Tibial artery (tissue), 4 donors: ENCODE data around the gene CTSC.
"Not testable (repeated sequence)": the region's sequence is repeated elsewhere in the genome, so short reads cannot be mapped to it uniquely, and the experiment has no call there.

Experiments used
- DNase-seq, 2 donors: peaks; one replicate each; pipeline ENCODE4 v3.0.0-alpha.2; 2019
- H3K27ac ChIP-seq, 2 donors: fragments of 200-600 bp; sonication (generic) in 1 of 2; 1 replicate in 1 of 2; 2 replicates in 1 of 2; pipeline ENCODE4 v1.5.1; 2018 to 2019; ENCODE audit warnings: mild to moderate bottlenecking in 1 of 2
- H3K27me3 ChIP-seq, 2 donors: fragments of 200-600 bp; sonication (generic) in 1 of 2; one replicate each; pipeline versions ENCODE4 v1.5.1 to v1.6.0; 2016 to 2019
- H3K36me3 ChIP-seq, 3 donors: fragments of 200-600 bp; sonication (generic) in 2 of 3; one replicate each; pipeline ENCODE4 v1.5.1; 2016 to 2019; ENCODE audit warnings: mild to moderate bottlenecking in 2 of 3
- H3K4me1 ChIP-seq, 4 donors: fragments of 200-600 bp; sonication (generic) in 2 of 4; 1 replicate in 3 of 4; 2 replicates in 1 of 4; pipeline ENCODE4 v1.5.1; 2016 to 2019
- H3K4me3 ChIP-seq, 2 donors: fragments of 200-600 bp; sonication (generic) in 1 of 2; 1 replicate in 1 of 2; 2 replicates in 1 of 2; pipeline ENCODE4 v1.5.1; 2018 to 2019; ENCODE audit warnings: mild to moderate bottlenecking in 2 of 2
- H3K9me3 ChIP-seq, 3 donors: fragments of 200-600 bp; sonication (generic) in 1 of 3; one replicate each; pipeline ENCODE4 v1.5.1; 2016 to 2019
- intact Hi-C: fragments of 100-400 bp; cut with DNase I; formaldehyde crosslinking; loops from one replicate; pipeline ENCODE4 v1.15.0; 2023; ENCODE audit warnings: low total_unique reads
- TF ChIP-seq, protein P1 (sequence below), 2 experiments: fragments of 200-600 bp in 1 of 2; fragments of 450-650 bp in 1 of 2; IDR thresholded peaks; one replicate each; pipeline ENCODE4 v1.5.1; 2017 to 2019; ENCODE audit warnings: antibody characterized with exemption in 2 of 2, mild to moderate bottlenecking in 1 of 2, moderate library complexity in 1 of 2

Gene CTSC

DNA sequence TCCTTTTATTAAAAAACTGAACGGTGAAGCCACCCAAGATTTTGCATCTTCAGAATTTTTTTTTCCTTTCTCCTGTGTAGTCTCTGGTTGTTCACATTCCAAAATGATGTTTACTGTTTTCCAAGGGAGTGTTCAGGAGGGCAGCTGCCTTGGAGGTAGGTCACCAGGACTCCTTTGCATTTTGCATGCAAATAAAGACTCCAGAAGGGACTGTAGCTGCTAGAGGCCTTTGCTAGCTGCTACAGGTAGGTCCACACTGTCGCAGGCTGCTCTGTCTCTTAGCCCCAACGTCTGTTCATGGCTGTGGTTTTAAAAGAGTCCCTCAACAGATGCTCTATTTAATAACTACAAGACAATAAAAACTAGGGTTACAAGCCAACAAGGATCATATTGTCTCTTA is 11.4 kb downstream of the CTSC start:
- no peaks in the 10 kb centered on the region for H3K36me3 ChIP-seq
- DNase-seq, result no peak
- no peak overlapping the region for H3K4me3 ChIP-seq
- H3K9me3 ChIP-seq, result no peaks in the 10 kb centered on the region
- peaks cover 0 to 4% (median 0%) of the 10 kb centered on the region in 4 donors for H3K4me1 ChIP-seq
- H3K27me3 ChIP-seq, result no peaks in the 10 kb centered on the region
- H3K27ac ChIP-seq, result no peak overlapping the region
- TF ChIP-seq, protein P1, sequence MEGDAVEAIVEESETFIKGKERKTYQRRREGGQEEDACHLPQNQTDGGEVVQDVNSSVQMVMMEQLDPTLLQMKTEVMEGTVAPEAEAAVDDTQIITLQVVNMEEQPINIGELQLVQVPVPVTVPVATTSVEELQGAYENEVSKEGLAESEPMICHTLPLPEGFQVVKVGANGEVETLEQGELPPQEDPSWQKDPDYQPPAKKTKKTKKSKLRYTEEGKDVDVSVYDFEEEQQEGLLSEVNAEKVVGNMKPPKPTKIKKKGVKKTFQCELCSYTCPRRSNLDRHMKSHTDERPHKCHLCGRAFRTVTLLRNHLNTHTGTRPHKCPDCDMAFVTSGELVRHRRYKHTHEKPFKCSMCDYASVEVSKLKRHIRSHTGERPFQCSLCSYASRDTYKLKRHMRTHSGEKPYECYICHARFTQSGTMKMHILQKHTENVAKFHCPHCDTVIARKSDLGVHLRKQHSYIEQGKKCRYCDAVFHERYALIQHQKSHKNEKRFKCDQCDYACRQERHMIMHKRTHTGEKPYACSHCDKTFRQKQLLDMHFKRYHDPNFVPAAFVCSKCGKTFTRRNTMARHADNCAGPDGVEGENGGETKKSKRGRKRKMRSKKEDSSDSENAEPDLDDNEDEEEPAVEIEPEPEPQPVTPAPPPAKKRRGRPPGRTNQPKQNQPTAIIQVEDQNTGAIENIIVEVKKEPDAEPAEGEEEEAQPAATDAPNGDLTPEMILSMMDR (IDR thresholded peaks at IDR 0.05), result no peak
- intact Hi-C loops, result no loop called here

DNA sequence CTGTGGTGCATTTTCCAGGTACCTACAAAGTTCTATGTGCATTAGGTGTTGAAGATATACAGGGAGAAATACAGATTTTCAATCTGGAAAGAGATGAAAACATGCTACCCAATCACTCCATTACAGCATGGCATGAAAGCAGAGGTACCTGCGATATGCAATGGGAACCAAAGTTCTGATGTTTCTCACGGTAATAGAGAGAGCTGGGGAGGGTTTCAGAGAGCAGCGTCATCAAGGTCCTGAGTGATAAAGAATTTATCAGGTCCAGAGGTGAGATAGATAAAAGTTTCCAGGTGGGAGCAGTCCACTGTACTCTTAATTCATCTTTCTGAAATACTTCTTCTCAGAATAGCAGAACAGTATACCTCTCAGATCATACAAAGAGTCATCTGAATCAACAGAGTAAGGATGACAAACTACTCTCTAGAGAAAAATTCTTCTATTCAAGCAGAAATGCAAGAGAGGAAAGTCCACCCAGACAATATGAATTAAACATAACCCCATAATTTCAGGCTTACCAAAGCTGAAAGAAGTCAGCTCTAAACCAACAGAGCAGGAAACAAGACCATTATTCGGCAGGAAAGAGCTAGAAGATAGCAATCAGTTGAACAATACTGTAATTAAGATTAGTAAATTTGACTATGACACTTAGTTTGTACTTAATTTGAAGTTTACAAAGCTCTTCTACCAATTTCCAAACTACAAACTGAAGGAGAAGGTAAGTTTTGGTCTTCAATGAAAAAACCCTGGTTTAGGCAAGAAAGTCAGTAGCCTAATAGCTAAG is 12.8 kb downstream of the CTSC start:
- H3K27ac ChIP-seq, result no peak overlapping the region
- TF ChIP-seq, protein P1 (IDR thresholded peaks at IDR 0.05), result no peak
- H3K4me1 ChIP-seq, result peaks cover 0 to 17% (median 3%) of the 10 kb centered on the region in 4 donors
- H3K9me3 ChIP-seq, result no peaks in the 10 kb centered on the region
- intact Hi-C loops, result no loop called here
- no peaks in the 10 kb centered on the region for H3K36me3 ChIP-seq
- no peaks in the 10 kb centered on the region for H3K27me3 ChIP-seq
- H3K4me3 ChIP-seq, result no peak overlapping the region
- no peak for DNase-seq

DNA sequence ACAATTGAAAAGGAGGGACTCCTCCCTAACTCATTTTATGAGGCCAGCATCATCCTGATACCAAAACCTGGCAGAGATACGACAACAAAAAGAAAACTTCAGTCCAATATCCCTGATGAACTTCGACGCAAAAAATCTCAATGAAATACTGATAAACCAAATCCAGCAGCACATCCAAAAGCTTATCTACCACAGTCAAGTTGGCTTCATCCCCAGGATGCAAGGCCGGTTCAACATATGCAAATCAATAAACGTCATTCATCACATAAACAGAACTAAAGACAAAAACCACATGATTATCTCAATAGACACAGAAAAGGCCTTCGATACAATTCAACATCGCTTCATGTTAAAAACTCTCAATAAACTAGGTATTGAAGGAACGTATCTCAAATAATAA is 14.7 kb downstream of the CTSC start:
- peaks cover 0 to 29% (median 5%) of the 10 kb centered on the region in 4 donors for H3K4me1 ChIP-seq
- H3K27me3 ChIP-seq, H3K9me3 ChIP-seq, intact Hi-C loops, H3K36me3 ChIP-seq, H3K4me3 ChIP-seq, H3K27ac ChIP-seq, DNase-seq: not testable (repeated sequence)

DNA sequence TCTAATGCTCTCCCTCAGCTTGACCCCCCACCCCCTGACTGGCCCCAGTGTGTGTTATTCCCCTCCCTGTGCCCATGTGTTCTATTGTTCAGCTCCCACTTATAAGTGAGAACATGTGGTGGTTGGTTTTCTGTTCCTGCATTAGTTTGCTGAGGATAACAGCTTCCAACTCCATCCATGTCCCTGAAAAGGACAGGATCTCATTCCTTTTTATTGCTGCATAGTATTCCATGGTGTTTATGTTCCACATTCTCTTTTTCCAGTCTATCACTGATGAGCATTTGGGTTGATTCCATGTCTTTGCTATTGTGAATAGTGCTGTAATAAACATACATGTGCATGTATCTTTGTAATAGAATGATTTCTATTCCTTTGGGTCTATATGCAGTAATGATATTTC is 16.1 kb downstream of the CTSC start:
- H3K9me3 ChIP-seq, H3K27ac ChIP-seq, H3K36me3 ChIP-seq, DNase-seq, H3K4me3 ChIP-seq, intact Hi-C loops, H3K27me3 ChIP-seq: not testable (repeated sequence)
- peaks cover 0 to 34% (median 6%) of the 10 kb centered on the region in 4 donors for H3K4me1 ChIP-seq

DNA sequence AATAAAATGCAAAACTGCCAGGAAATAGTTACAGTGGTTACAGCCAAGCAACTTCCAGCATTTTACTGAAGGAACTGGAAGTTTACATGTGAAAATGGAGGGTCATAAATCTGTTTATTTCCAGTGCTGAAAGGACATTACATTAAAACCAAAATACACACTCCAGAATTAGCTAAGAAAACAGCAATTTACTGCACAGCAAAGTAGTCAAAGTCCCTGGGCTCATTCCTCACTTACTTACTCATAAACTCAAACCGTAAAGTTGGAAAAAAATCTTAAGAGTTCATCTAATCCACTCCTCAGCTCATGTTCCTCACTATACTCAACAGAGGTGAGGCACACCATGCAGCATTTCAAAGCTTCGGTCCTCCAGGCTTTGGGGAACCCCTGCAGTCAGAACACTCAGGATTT is 17.4 kb downstream of the CTSC start:
- DNase-seq, result no peak
- Histone ChIP-seq H3K36me3 (no peaks in the 10 kb centered on the region), H3K4me3 (no peak overlapping the region), H3K27ac (no peak overlapping the region), H3K9me3 (no peaks in the 10 kb centered on the region), H3K27me3 (no peaks in the 10 kb centered on the region), H3K4me1 (peaks cover 0 to 34% (median 6%) of the 10 kb centered on the region in 4 donors)
- TF ChIP-seq, protein P1 (IDR thresholded peaks at IDR 0.05), result no peak
- intact Hi-C loops, result no loop called here

DNA sequence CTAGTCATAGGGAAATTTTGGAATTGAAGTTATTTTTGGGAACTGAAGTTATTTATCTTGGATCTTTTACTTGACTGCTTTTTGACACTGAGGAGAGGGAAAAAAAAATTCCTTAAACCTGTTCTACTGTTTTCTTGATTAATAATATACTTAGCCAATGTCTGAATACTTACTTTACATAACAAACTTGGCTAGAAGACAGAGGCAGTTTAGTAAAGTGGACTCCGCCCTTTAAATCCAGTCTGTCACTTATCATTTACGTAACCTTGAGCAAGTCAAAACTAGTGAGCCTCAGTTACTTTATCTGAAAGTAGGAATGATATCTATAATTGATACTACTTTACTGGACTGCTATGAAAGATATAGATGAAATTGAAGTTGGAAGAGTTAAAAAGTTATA is 19.5 kb downstream of the CTSC start:
- H3K4me1 ChIP-seq, result peaks cover 0 to 36% (median 6%) of the 10 kb centered on the region in 4 donors
- TF ChIP-seq, protein P1 (IDR thresholded peaks at IDR 0.05), result no peak

More for the DNA sequence above, 19.5 kb downstream of the CTSC start:
- no peak for DNase-seq
- Histone ChIP-seq H3K4me3 (no peak overlapping the region), H3K27ac (no peak overlapping the region), H3K36me3 (no peaks in the 10 kb centered on the region), H3K27me3 (no peaks in the 10 kb centered on the region), H3K9me3 (no peaks in the 10 kb centered on the region)
- intact Hi-C loops, result no loop called here
